ENCODE results near the gene DCTN5.
A peak's percentile ranks its signal among the peaks of the same experiment; 100 is the strongest.

DCTN5 gene

DNA sequence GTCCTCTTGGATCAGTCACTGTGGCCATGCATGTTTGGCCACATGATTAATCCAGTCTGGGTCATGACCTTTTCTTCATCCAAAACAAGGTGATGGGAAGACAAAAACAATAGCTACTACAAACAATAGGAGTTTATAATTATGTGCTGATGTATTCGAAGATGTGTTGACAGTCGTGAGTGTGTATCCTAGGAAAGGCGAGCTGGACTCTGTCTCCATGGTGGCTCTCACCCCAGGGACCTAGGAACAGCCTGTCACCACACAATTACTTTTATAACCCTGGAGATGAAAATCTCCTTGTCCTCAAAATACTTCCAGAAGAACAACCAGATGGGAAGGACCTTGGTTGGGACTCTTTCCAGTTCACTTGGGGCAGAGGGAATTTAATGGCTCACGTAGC is 27.6 kb downstream of the DCTN5 start:
- TF ChIP-seq, protein P1, sequence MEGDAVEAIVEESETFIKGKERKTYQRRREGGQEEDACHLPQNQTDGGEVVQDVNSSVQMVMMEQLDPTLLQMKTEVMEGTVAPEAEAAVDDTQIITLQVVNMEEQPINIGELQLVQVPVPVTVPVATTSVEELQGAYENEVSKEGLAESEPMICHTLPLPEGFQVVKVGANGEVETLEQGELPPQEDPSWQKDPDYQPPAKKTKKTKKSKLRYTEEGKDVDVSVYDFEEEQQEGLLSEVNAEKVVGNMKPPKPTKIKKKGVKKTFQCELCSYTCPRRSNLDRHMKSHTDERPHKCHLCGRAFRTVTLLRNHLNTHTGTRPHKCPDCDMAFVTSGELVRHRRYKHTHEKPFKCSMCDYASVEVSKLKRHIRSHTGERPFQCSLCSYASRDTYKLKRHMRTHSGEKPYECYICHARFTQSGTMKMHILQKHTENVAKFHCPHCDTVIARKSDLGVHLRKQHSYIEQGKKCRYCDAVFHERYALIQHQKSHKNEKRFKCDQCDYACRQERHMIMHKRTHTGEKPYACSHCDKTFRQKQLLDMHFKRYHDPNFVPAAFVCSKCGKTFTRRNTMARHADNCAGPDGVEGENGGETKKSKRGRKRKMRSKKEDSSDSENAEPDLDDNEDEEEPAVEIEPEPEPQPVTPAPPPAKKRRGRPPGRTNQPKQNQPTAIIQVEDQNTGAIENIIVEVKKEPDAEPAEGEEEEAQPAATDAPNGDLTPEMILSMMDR (IDR thresholded peaks at IDR 0.05; ENCODE audit: low read depth, low read length) = no peak
- Histone ChIP-seq H3K27me3 (no peaks in the 10 kb centered on the region), H3K4me1 (no peaks in the 10 kb centered on the region), H3K4me3 (ENCODE audit: low read depth, low read length) (no peak overlapping the region), H3K36me3 (peaks cover 61% of the 10 kb centered on the region), H3K9me3 (no peaks in the 10 kb centered on the region)
- no peak for DNase-seq

DNA sequence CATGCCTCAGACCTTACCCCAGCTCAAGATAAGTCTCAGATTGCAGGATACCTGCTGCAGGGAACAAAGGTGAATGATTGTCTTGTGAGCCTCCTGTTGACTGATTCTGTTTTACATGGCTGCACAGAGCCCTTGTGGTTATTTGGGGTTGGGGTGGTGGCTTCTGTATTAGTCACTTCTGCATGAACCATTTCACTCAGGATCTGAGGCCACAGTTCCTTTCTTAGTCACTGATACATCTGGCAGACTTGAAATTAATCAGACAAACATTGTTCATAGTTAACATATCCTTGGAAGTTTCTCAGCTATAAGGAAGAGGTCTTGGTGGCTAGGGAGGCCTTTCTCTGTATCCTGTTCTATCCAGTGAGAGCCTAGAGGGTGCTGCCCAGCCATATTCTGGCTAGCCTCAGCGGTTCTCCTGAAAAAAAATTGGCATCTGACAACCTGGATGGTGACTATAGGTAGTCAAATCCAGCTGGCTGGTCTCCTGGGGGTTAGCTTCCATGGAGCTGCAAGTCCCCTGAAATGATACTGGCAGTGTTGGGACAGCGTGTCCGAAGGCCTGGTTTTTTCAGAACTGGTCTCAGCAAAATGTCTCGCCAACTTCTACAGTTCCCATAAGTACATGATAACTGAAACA is 29.0 kb downstream of the DCTN5 start:
- TF ChIP-seq, protein P1 (IDR thresholded peaks at IDR 0.05; ENCODE audit: low read depth, low read length) = no peak
- Histone ChIP-seq H3K36me3 (peaks cover 49% of the 10 kb centered on the region), H3K9me3 (no peaks in the 10 kb centered on the region), H3K4me1 (no peaks in the 10 kb centered on the region), H3K27me3 (no peaks in the 10 kb centered on the region), H3K4me3 (ENCODE audit: low read depth, low read length) (no peak overlapping the region)
- DNase-seq = no peak

DNA sequence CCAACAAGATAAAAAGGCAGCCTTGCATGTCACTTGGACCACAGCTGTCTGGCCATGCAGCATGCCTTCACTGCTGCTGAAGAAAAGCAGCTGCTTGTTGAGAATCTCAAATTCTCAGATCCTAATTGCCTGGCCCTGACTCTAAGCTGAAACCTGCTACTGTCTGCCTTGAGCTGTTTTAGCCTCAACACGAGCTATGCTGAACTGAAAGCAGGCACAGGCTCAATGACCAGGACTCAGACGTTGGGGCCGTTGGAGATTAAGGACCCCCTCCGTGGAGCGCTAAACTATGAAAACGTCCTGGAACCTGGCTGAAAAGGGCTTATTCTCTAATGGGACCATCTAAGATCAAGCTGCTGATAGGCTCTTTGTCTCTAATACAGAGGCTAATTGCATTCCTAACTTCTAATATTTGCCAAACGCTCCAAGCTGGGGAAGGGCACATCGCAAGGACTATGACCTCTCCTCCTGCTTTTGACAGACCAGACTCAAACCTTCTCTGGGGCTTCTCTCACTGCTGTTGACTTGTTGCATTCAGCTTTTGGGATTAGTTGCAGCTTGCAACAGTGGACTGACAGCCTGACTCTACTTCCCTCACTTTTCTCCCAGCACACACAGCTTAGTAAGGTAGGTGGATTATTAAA is 32.8 kb downstream of the DCTN5 start:
- H3K27me3 ChIP-seq = no peaks in the 10 kb centered on the region
- peaks cover 23% of the 10 kb centered on the region for H3K36me3 ChIP-seq
- DNase-seq = no peak
- TF ChIP-seq, protein P1 (IDR thresholded peaks at IDR 0.05; ENCODE audit: low read depth, low read length) = no peak
- no peak overlapping the region for H3K4me3 ChIP-seq (ENCODE audit: low read depth, low read length)
- H3K9me3 ChIP-seq = no peaks in the 10 kb centered on the region
- no peaks in the 10 kb centered on the region for H3K4me1 ChIP-seq

DNA sequence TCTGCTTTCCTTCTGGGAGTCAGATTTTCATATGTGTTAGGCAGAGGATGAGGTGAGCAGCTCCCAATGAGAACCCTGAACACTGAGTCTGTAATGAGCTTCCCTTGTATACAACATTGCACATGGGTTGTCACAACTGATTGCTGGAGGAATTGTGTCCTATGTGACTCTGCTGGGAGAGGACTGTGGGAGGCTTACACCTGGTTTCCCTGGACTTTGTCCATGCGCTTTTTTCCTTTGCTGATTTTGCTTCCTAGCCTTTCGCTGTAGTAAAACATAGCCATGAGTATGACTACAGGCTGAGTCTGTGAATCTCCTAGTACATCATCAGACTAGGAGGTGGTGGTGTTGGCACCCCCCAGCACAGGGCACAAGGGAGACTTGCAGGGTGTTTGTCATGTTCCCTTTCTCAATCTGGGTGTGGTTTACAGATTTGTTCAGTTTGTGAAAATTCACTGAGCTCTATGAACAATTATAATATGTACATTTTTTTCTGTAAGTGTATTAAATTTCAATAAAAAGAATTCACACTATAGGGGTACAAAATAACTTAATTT is 35.7 kb downstream of the DCTN5 start:
- Histone ChIP-seq H3K36me3 (peaks cover 29% of the 10 kb centered on the region), H3K27me3 (no peaks in the 10 kb centered on the region), H3K4me1 (peaks cover 3% of the 10 kb centered on the region; the same call in 1 of the 2 replicates), H3K4me3 (ENCODE audit: low read depth, low read length) (no peak overlapping the region), H3K9me3 (no peaks in the 10 kb centered on the region)
- DNase-seq = no peak
- TF ChIP-seq, protein P1 (IDR thresholded peaks at IDR 0.05; ENCODE audit: low read depth, low read length) = no peak

DNA sequence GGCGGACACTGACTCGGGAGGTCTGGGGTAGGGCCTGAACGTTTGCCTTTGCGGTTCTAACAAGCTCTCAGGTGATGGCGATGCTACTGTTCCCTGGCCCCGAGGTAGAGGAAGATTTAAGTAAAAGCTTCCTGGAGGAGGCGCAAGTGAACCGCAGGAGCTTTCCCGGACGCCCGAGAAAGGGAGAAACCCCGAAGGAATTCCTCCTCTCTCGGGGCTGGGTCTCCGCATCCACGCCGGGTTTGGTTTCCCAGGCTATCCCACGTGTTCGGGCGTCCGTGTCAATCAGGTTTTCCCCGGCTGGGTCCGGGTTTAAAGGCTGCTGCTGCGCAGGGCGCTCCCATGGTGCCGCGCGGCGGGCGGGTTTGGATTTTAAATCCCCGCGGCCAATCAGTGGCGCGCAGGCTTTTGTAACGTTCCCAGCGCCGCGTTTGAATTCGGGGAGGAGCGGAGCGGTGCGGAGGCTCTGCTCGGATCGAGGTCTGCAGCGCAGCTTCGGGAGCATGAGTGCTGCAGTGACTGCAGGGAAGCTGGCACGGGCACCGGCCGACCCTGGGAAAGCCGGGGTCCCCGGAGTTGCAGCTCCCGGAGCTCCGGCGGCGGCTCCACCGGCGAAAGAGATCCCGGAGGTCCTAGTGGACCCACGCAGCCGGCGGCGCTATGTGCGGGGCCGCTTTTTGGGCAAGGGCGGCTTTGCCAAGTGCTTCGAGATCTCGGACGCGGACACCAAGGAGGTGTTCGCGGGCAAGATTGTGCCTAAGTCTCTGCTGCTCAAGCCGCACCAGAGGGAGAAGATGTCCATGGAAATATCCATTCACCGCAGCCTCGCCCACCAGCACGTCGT is 37.4 kb downstream of the DCTN5 start, which contains the start of gene PLK1:
PLK1 (plus strand) TSS at position 460 of the 844 bp plus-strand sequence; CDS start at position 504, 44 bp downstream.
- Histone ChIP-seq H3K9me3 (no peaks in the 10 kb centered on the region), H3K4me3 (ENCODE audit: low read depth, low read length) (peak within 1 kb of the TSS; percentile 82), H3K4me1 (peaks cover 3% of the 10 kb centered on the region; the same call in 1 of the 2 replicates), H3K36me3 (peaks cover 32% of the 10 kb centered on the region), H3K27me3 (no peaks in the 10 kb centered on the region)
- DNase-seq = peak; percentile 92
- TF ChIP-seq, protein P1 (IDR thresholded peaks at IDR 0.05; ENCODE audit: low read depth, low read length) = peak; percentile 42
